Spinal cord (tissue), 10 donors: Measurements from ENCODE around the gene STK39. TPM values are rescaled to one million over a fixed set of nuclear protein-coding genes. Genes with fewer than 3 reads are reported as not detected.

Experiments used
- DNase-seq, 6 donors: peaks; one replicate each; pipeline versions ENCODE4 v3.0.0 to v3.0.0-alpha.2; 2013 to 2015; ENCODE audit warnings: low spot score in 6 of 6, low read depth in 4 of 6
- H3K27ac ChIP-seq: one replicate; pipeline ENCODE4 v1.5.1; 2013; ENCODE audit warnings: low read depth, low read length, control low read depth
- H3K27me3 ChIP-seq: one replicate; pipeline ENCODE4 v1.6.1; 2013; ENCODE audit warnings: low read length; ENCODE audit not compliant: control insufficient read depth, insufficient read depth
- H3K36me3 ChIP-seq: one replicate; pipeline ENCODE4 v1.6.1; 2013; ENCODE audit warnings: low read length; ENCODE audit not compliant: control insufficient read depth, insufficient read depth
- H3K4me1 ChIP-seq: one replicate; pipeline ENCODE4 v1.6.1; 2013; ENCODE audit warnings: low read length; ENCODE audit not compliant: control insufficient read depth, insufficient read depth
- H3K4me3 ChIP-seq: one replicate; pipeline ENCODE4 v1.5.1; 2013; ENCODE audit warnings: low read depth, low read length, control low read depth
- H3K9me3 ChIP-seq: one replicate; pipeline ENCODE4 v1.6.1; 2013; ENCODE audit warnings: low read length; ENCODE audit not compliant: control insufficient read depth, insufficient read depth
- WGBS: methylation state at CpG from one replicate; pipeline ENCODE4 v1.1.5; 2013; ENCODE audit warnings: missing lambda C conversion rate; ENCODE audit not compliant: insufficient coverage; 5-methylcytosine and 5-hydroxymethylcytosine counted together
- polyA plus RNA-seq, 2 donors: library from polyadenylated mRNA; unstranded; fragments of 120-200 nt; gene quantifications; one replicate each; pipeline ENCODE4 v1.2.1, GENCODE V29; 2013; ENCODE audit not compliant: insufficient read length in 2 of 2
- total RNA-seq, 2 donors: library from RNA; depleted of rRNA in 1 of 2; stranded (reverse); fragments of 120-200 nt in 1 of 2; fragments of >200 nt in 1 of 2; gene quantifications; one replicate each; pipeline versions ENCODE4 v1.2.3 to v1.2.4, GENCODE V29; 2013 to 2014
- donor health status: healthy.

Gene STK39
- total and polyA plus RNA-seq, 4 donors = 51.1 to 75.5 (median 57.7) TPM

DNA sequence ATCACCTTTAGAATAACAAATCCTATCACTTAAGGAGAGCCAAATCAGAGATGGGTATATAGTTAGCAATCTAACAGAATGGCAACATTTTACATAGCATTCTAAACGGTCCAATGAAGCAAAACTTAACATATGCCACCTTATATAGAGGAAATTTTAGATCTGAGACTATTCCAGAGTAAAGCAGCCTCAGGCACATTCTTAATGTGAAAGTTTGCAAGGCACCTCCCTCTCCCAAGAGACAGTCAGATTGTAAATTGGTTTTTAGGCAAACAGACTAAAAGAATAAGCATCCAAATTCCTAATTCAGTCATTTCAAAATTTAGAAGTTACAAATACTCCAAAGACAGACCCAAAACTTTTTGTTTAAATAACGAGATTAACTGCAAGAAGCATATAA is 292.9 kb downstream of the STK39 start:
- H3K27me3 ChIP-seq = no peaks in the 10 kb centered on the region
- no peak overlapping the region for H3K27ac ChIP-seq
- H3K36me3 ChIP-seq = peaks cover 2% of the 10 kb centered on the region
- no peak for DNase-seq
- H3K9me3 ChIP-seq = no peaks in the 10 kb centered on the region
- H3K4me3 ChIP-seq = no peak overlapping the region
- H3K4me1 ChIP-seq = no peaks in the 10 kb centered on the region
- no CpG with 5 or more reads among the region's 2 CpGs for WGBS

DNA sequence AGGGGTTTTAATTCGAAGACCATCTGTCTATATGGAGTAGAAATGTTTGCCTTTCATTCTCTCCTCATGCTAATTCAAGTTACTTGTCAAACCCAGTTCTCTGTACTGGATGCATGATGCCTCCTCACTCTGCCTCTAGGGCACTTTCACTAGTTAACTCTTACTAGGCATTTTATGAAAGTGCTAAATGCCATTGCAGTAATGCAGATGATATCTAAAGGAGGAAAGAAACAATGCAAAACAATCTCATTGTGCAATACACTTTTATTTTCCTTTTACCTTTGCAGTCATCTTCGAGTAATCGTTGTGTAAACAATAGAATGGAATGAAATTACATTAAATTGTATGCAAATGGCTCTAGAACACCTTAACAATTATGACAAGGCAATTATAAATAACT is 293.6 kb downstream of the STK39 start:
- DNase-seq = no peak
- no CpG with 5 or more reads among the region's 3 CpGs for WGBS
- Histone ChIP-seq H3K4me1 (no peaks in the 10 kb centered on the region), H3K4me3 (no peak overlapping the region), H3K36me3 (peaks cover 2% of the 10 kb centered on the region), H3K9me3 (no peaks in the 10 kb centered on the region), H3K27me3 (no peaks in the 10 kb centered on the region), H3K27ac (no peak overlapping the region)

DNA sequence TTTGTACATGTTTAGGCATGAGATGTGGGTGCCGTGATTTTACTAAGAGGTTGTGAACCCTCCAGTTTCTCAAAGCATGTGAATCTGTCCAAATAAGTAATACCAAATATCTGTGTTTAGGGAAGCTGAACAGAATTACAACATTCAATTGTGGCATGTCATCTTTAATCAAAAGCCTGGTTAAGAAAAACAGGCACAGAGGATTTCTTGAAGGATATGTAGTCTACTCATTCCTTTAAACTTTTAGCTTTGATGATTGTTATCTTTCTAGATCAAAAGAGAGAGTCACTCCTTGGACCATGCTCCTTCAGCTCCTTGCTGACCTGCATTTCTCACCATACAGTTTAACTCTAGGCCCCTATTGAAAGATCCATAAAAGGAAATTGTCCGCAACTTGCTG is 296.8 kb downstream of the STK39 start:
- H3K27ac ChIP-seq = no peak overlapping the region
- no CpG with 5 or more reads among the region's 2 CpGs for WGBS
- H3K4me1 ChIP-seq = no peaks in the 10 kb centered on the region
- H3K4me3 ChIP-seq = no peak overlapping the region
- H3K36me3 ChIP-seq = no peaks in the 10 kb centered on the region
- DNase-seq = no peak
- no peaks in the 10 kb centered on the region for H3K9me3 ChIP-seq
- H3K27me3 ChIP-seq = no peaks in the 10 kb centered on the region

DNA sequence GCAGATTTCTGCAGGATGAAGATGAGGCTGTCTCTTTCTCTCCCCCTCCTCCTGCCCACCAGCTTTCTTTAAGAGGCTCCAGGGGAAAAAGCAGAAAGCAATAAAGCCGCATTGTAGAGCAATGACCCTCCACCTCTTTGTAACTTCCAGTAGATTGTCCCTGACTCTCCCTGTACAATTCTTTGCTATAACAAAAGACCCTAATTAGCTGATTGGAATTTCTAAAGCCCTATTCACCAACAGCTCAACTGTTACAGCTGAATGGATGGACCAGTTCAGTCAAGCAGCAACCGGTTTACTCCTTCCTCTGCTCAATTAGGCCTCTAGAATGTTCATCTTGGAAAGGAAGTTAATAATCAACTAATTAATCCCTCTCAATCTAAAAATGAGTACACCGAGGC is 301.0 kb downstream of the STK39 start:
- H3K36me3 ChIP-seq = no peaks in the 10 kb centered on the region
- H3K4me3 ChIP-seq = no peak overlapping the region
- no peaks in the 10 kb centered on the region for H3K27me3 ChIP-seq
- H3K27ac ChIP-seq = no peak overlapping the region
- DNase-seq = peak in 2 of 6 donors; percentile 54 to 55
- no peaks in the 10 kb centered on the region for H3K9me3 ChIP-seq
- WGBS = no CpG with 5 or more reads among the region's 3 CpGs
- H3K4me1 ChIP-seq = no peaks in the 10 kb centered on the region

DNA sequence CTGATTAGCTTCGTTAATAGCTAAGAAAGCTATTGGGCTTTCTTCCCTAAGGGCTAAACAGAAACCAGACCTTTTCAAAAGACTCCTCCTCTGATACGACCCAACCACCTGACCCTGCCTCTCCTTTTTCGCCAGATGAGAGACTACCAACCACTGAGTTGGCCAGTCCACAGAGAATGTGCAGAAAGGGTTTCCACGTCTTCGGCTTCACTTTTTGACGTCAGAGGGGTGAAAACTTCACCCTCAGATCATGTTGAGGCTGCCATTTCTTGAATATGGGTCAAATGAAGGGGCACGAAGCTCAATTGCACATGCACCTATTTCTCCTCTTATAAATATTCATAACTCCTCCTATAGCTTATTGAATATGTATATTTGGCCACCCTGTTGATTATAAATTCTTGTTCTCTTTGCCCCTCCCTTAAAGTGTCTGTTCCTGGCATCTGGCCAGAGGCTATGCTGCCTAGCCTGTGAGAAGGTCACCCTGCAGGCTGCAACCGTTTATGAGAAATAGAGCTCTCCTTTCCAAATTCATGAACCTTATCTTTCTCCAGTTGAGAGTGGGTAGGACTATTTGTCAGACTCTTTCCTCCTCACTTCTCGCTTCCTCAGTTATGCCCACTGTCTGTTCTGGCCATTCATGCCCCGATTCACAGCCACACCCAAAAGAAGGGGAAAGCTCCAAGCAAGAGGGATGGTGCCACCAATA is 301.6 kb downstream of the STK39 start:
- no peak for DNase-seq
- Histone ChIP-seq H3K9me3 (no peaks in the 10 kb centered on the region), H3K36me3 (no peaks in the 10 kb centered on the region), H3K27me3 (no peaks in the 10 kb centered on the region), H3K4me1 (no peaks in the 10 kb centered on the region), H3K4me3 (no peak overlapping the region), H3K27ac (no peak overlapping the region)
- 88% methylated on average over 3 of the region's 10 CpGs for WGBS

DNA sequence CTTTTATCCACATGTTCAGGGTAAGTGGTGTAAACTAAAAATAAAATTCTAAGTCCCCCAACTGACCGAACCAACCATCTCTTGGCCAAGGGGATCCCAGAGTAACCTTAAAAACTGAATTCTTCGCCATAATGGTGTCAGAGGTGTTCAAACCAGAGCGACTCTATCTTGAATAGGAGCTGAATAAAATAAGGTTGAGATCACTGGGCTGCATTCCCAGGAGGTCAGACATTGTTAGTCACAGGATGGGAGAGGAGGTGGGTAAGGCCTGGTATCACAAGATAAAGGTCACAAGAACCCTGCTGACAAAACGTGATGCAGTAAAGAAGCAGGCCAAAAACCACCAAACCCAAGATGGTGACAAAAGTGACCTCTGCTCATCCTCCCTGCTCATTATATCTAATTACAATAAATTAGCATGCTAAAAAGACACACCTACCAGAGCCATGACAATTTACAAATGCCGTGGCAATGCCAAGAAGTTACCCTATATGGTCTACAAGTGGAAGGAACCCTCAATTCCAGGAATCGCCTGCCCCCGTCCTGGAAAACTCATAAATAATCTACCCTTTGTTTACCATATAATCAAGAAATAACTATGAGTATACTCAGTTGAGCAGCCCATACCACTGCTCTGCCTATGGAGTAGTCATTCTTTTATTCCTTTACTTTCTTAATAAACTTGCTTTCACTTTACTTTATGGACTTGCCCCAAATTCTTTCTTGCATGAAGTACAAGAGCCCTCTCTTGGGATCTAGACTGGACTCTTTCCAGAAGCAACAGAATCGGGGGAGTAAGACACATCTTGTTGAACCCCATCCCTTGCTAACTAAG is 302.4 kb downstream of the STK39 start:
- no peaks in the 10 kb centered on the region for H3K9me3 ChIP-seq

DNA sequence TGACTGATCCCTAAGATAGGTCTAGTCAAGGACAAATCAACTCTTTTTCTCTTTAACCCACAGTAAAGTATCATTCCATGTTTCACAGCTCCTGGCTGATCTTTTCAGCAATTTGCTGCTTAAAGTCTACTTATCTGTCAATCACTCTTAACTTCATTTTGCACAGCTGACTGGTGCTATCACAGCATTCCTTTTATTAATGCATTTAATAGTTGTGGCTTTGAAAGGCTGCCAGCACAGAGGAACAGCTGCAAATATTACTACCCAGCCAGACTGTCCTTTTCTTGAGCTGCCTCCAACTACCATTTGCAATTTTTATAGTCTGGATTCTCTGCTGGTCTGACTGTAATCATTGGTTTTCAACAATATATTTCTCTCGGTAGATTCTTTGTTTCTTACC is 303.5 kb downstream of the STK39 start:
- no peak overlapping the region for H3K27ac ChIP-seq
- no peak overlapping the region for H3K4me3 ChIP-seq
- peak in 2 of 6 donors; percentile 51 for DNase-seq
- H3K36me3 ChIP-seq = no peaks in the 10 kb centered on the region
- H3K27me3 ChIP-seq = no peaks in the 10 kb centered on the region
- H3K9me3 ChIP-seq = no peaks in the 10 kb centered on the region
- no peaks in the 10 kb centered on the region for H3K4me1 ChIP-seq
- no CpG with 5 or more reads among the region's 1 CpG for WGBS

More for the DNA sequence above, 302.4 kb downstream of the STK39 start:
- H3K4me1 ChIP-seq = no peaks in the 10 kb centered on the region
- no peaks in the 10 kb centered on the region for H3K36me3 ChIP-seq
- no peak for DNase-seq
- H3K4me3 ChIP-seq = no peak overlapping the region
- no peak overlapping the region for H3K27ac ChIP-seq
- WGBS = 100% methylated on average over 2 of the region's 8 CpGs
- no peaks in the 10 kb centered on the region for H3K27me3 ChIP-seq

DNA sequence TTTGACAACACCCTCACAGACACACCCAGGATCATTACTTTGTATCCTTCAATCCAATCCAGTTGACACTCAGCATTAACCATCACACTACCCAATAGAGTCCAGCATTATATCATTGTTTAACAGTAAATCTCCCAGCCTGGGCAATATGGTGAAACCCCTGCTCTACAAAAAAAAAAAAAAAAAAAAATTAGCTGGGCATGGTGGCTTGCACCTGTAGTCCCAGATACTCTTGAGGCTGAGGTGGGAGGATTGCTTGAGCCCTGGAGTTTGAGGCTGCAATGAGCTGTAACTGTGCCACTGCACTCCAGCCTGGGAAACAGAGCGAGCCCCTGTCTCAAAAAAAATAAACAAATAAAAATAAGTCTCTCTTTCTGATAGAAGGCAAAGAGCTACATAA is 304.0 kb downstream of the STK39 start:
- no peaks in the 10 kb centered on the region for H3K9me3 ChIP-seq
- no peak for DNase-seq
- no peaks in the 10 kb centered on the region for H3K4me1 ChIP-seq
- no peak overlapping the region for H3K27ac ChIP-seq
- no peak overlapping the region for H3K4me3 ChIP-seq
- WGBS = no CpG with 5 or more reads among the region's 1 CpG
- no peaks in the 10 kb centered on the region for H3K27me3 ChIP-seq
- H3K36me3 ChIP-seq = no peaks in the 10 kb centered on the region

DNA sequence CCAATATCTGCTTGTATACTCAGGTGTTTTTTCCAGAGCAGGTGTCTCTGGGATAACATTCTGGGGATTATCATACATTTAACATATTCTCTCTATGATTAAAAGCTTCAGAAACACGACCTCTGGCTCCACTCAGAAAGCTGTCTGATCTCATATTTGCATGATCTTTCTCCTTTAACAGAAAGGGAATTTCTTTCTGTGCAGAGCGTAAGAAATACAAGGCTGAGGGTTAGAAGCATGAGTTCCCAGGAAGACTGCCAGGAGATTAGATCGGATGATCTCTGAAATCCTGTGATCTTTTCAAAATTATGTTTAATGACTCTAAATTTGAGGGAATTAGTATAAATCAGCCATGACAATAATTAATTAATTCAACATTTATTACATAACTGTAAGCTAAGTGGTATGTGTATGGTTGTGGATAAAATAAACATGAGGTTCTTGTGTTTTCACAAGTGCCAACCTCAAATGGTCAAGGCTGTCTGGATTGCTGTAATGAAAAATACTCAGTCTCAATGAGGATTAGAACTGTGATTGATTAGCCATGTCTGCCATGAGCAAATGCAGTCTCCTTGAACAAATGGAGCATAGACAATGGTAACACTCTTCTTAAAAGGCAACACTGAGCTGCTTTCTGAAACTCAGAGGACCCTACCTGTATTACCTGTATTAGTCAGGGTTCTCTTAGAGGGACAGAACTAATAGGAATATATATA is 304.9 kb downstream of the STK39 start:
- H3K4me1 ChIP-seq = no peaks in the 10 kb centered on the region
- no peak overlapping the region for H3K27ac ChIP-seq
- H3K9me3 ChIP-seq = no peaks in the 10 kb centered on the region
- H3K36me3 ChIP-seq = no peaks in the 10 kb centered on the region
- no peaks in the 10 kb centered on the region for H3K27me3 ChIP-seq
- DNase-seq = no peak
- no peak overlapping the region for H3K4me3 ChIP-seq
- WGBS = no CpG with 5 or more reads among the region's 3 CpGs
